Prostate gland (tissue), 2 donors: Measurements from ENCODE around the gene RALGDS. TPM values are rescaled to one million over a fixed set of nuclear protein-coding genes. Genes with fewer than 3 reads are reported as not detected.

Source experiments
- DNase-seq: peaks from one replicate; pipeline ENCODE4 v3.0.0-alpha.2; 2019; ENCODE audit warnings: low spot score
- H3K27ac ChIP-seq, 2 donors: fragments of 200-600 bp; sonication (generic); 2 replicates each; pipeline ENCODE4 v1.5.1; 2017 to 2019
- H3K27me3 ChIP-seq: fragments of 200-600 bp; sonication (generic); replicated peaks from 2 replicates; pipeline ENCODE4 v1.5.1; 2019; ENCODE audit not compliant: insufficient read depth
- H3K36me3 ChIP-seq, 2 donors: fragments of 200-600 bp; sonication (generic); 1 replicate in 1 of 2; 2 replicates in 1 of 2; pipeline versions ENCODE4 v1.5.1 to v1.8.1; 2017 to 2019
- H3K4me1 ChIP-seq: fragments of 200-600 bp; sonication (generic); replicated peaks from 2 replicates; pipeline ENCODE4 v1.5.1; 2019
- H3K4me3 ChIP-seq, 2 donors: fragments of 200-600 bp; sonication (generic); 2 replicates each; pipeline ENCODE4 v1.5.1; 2017 to 2019
- H3K9me3 ChIP-seq: fragments of 200-600 bp; sonication (generic); 2 replicates; pipeline ENCODE4 v1.5.1; 2017
- CTCF ChIP-seq, 4 experiments: fragments of 200-600 bp in 2 of 4; fragments of 450-650 bp in 2 of 4; sonication (generic) in 2 of 4; IDR thresholded peaks; 1 replicate in 3 of 4; 2 replicates in 1 of 4; pipeline ENCODE4 v1.5.1; 2016 to 2019; ENCODE audit warnings: antibody characterized with exemption in 4 of 4, mild to moderate bottlenecking in 2 of 4, moderate library complexity in 2 of 4
- POLR2A ChIP-seq: fragments of 450-650 bp; IDR thresholded peaks from one replicate; pipeline ENCODE4 v1.6.1; 2016; ENCODE audit warnings: antibody characterized with exemption, mild to moderate bottlenecking
- POLR2AphosphoS5 ChIP-seq: sonication (generic); formaldehyde crosslinking; IDR thresholded peaks from one replicate; pipeline ENCODE4 v1.6.1; 2017; ENCODE audit warnings: antibody characterized with exemption
- WGBS: methylation state at CpG from one replicate; pipeline ENCODE4 v1.1.5; 2018; 5-methylcytosine and 5-hydroxymethylcytosine counted together
- intact Hi-C: fragments of 100-400 bp; cut with DNase I; formaldehyde crosslinking; loops from one replicate; pipeline ENCODE4 v1.14.2; 2022
- total RNA-seq, 2 donors: library from RNA; depleted of rRNA; stranded (reverse); fragments of >200 nt; gene quantifications; one replicate each; pipeline ENCODE4 v1.1.0, GENCODE V29; 2016

Gene RALGDS
- total RNA-seq, 2 donors from 2014 or later = 49.6 to 77.4 TPM

DNA sequence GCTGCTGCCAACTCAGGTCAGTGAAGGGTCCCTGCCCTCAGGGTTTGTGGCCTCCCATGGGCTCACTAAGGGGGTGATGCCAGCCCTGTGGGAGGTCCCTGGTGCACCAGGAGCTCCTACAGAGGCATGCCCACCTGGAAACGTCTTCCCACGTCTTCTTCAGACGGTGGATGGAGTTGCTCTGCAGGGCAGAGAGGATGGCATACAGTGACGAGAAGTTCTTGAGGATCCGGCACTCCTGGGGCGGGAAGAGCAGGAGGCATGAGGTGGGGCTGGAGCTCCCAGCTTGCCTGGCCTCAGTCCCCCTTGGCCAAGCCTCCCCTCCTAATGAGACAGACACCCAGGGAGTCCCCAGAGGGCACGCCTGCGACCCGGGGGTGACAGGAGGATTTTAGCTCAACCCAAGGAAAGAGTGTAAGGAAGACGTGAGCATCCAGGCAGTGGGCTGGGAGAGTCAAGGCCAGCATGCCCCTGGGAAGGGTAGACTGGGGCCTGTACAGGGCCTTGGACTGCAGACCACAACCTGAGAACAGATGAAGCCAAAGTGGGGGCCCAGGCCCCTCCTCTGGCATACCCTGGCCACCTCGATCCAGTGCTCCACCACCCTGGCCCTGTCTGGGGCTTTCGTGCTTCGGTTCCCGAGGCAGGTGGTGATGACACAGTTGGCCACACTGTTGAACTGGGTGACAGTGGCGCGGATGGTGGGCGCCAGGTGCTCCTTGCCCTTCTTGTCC lies 14.4 kb downstream of the RALGDS start:
- WGBS = 91% methylated on average over 17 of the region's 17 CpGs
- Histone ChIP-seq H3K27ac (no peak overlapping the region), H3K4me3 (no peak overlapping the region), H3K27me3 (no peaks in the 10 kb centered on the region), H3K36me3 (peaks cover 29 to 37% of the 10 kb centered on the region in 2 donors), H3K4me1 (no peaks in the 10 kb centered on the region), H3K9me3 (no peaks in the 10 kb centered on the region)
- intact Hi-C loops = no loop called here
- TF ChIP-seq CTCF (IDR thresholded peaks at IDR 0.05) (no peak), POLR2AphosphoS5 (no peak), POLR2A (no peak)
- no peak for DNase-seq

- no peak for TF ChIP-seq POLR2AphosphoS5
- no peak for TF ChIP-seq CTCF (IDR thresholded peaks at IDR 0.05)
- no peak for TF ChIP-seq POLR2A
- Histone ChIP-seq H3K4me1 (no peaks in the 10 kb centered on the region), H3K27ac (no peak overlapping the region), H3K27me3 (no peaks in the 10 kb centered on the region), H3K36me3 (peaks cover 33 to 45% of the 10 kb centered on the region in 2 donors), H3K4me3 (no peak overlapping the region), H3K9me3 (no peaks in the 10 kb centered on the region)
- DNase-seq = no peak
- WGBS = 82% methylated on average over 7 of the region's 7 CpGs
- intact Hi-C loops = no loop called here
Observed at GRCh38 chr9:133105461-133105770, 15.6 kb downstream of the RALGDS start.

- Histone ChIP-seq H3K4me1 (no peaks in the 10 kb centered on the region), H3K9me3 (no peaks in the 10 kb centered on the region), H3K4me3 (no peak overlapping the region), H3K36me3 (peaks cover 33 to 51% of the 10 kb centered on the region in 2 donors), H3K27me3 (no peaks in the 10 kb centered on the region), H3K27ac (no peak overlapping the region)
- 79% methylated on average over 15 of the region's 15 CpGs for WGBS
- DNase-seq = no peak
- intact Hi-C loops = loop anchor here (1.0 kb wide), 1 partner anchor 40 kb away; no protein-coding TSS in a partner anchor
- TF ChIP-seq POLR2AphosphoS5 (no peak), CTCF (IDR thresholded peaks at IDR 0.05) (no peak), POLR2A (no peak)
Observed at GRCh38 chr9:133104718-133105460, 16.2 kb downstream of the RALGDS start.

GRCh38 chr9:133103987-133104505 lies 17.0 kb downstream of the RALGDS start:
- no peak overlapping the region for H3K27ac ChIP-seq
- intact Hi-C loops = loop anchor here (1.0 kb wide), 1 partner anchor 41 kb away; no protein-coding TSS in a partner anchor
- peaks cover 33 to 47% of the 10 kb centered on the region in 2 donors for H3K36me3 ChIP-seq
- H3K27me3 ChIP-seq = no peaks in the 10 kb centered on the region
- TF ChIP-seq POLR2AphosphoS5 = no peak
- TF ChIP-seq CTCF (IDR thresholded peaks at IDR 0.05) = no peak
- TF ChIP-seq POLR2A = no peak
- no peaks in the 10 kb centered on the region for H3K9me3 ChIP-seq
- 87% methylated on average over 12 of the region's 12 CpGs for WGBS
- H3K4me1 ChIP-seq = no peaks in the 10 kb centered on the region
- DNase-seq = no peak
- no peak overlapping the region for H3K4me3 ChIP-seq
